NCI-H1092 (cell line): ENCODE results near the gene CYP11A1.

ENCODE experiments used
- DNase-seq: peaks from one replicate; lab custom pipeline; 2025; lab: John Stamatoyannopoulos, UW

The CYP11A1 gene

GRCh38 chr15:74367296-74367854 lies at the start of gene CYP11A1:
CYP11A1 (minus strand) TSS chr15:74367646; CDS start chr15:74367585, 61 bp downstream.
- DNase-seq: no peak

DNA sequence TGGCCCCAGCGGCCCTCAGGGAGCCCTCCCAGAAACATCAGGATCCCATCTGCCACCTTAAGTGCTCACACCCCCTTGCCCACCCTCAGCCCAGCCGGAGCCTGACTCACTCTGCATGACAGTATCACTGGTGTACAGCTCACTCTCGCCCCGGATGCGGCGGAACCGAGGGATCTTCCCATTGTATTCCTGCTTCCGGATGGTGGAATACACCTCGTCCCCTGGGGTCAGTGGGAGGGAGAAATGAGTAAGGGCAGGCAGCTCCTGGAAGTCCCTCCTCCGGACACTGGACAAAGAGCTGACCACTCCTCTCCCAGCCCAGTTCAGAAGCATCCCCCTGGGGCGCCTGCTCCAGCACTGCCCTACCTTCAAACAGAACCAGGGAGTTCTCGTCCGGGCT lies 49.8 kb upstream of the CYP11A1 start:
- no peak for DNase-seq

GRCh38 chr15:74415966-74416916 lies 48.8 kb upstream of the CYP11A1 start:
- DNase-seq: no peak

- DNase-seq: no peak
Measured at GRCh38 chr15:74414603-74415338, 47.3 kb upstream of the CYP11A1 start.

DNA sequence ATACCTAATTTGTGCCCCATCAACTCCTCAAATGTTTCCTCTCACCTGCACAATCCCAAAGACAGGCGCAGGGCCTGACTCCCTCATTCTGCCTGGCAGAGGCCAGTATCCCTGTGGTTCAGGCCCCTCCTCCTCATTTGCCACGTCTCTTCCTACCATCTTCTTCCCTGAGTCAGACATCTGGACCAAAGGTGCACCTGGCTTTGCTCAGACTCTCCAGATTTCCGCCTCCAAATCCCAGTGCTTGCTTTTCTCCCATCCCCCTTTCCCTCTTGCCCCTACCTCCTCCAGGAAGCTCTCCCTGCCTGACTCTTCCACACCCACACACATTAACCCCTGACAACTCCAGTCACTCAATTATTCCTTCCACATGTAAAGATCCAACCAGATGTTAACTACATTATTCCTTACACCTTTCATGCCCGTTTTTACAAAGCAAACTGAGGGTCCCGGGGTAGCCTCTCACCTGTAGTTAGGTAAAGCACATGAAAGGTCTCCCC lies 46.7 kb upstream of the CYP11A1 start:
- no peak for DNase-seq

- DNase-seq: no peak
Measured at GRCh38 chr15:74413350-74414080, 46.1 kb upstream of the CYP11A1 start.

DNA sequence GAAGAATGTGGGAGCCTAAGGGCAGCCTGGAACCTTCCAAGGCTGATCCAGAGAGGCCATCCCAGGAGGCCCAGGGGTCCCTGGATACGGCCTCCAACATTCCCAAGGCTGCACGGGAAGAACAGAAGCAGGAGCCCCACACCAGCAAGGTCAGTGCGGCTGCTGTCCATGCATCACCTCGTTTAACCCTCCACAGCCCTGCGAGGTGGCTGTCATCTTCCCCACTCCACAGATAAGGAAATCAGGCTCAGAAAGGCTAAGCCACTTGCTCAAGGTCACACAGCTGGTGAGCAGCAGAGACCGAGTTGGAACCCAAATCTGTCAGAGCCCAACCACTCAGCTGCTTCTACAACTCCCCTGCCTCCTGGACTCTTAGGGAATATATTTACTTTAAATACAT lies 44.7 kb upstream of the CYP11A1 start:
- no peak for DNase-seq

GRCh38 chr15:74411686-74412085 lies 44.2 kb upstream of the CYP11A1 start:
- no peak for DNase-seq

DNA sequence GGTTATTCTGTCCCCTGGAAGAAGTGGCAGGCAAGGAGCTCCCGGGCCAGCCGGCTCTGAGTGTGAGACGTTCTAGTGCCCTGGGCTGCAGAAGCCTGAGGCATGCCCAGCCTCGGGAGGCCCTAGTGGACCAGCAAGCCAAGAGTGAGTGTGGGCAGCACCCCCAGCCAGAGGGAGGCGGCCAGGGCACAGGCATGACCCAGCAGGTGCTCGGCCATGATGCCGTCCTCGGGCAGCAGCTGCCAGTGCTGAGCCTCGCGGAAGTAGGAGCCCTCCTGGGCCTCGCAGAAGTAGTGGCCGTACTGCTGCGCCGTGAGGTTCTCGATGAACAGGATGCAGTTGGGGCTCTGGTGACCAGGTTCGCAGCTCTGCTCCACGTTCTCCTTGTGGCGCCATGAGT lies 43.1 kb upstream of the CYP11A1 start:
- DNase-seq: no peak

DNA sequence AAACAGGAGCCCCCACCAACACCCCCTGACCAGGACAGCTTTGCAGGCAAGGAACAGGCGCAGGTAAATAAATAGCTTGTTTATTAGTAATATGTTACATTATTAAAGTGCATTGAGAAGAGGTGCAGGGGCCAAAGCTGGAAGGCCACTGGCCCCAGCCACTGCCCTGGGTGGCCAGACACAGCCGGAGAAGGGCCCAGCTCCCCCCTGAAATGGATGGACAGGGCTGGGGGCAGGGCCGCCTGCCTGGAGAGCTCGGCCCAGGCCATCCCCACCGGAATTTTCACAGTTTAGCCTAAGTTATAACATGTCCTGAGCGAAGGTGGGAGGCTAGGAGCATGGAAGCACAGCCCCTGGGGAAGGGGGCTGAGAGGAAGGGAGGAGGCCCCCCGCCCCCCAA lies 41.8 kb upstream of the CYP11A1 start:
- DNase-seq: no peak

- DNase-seq: no peak
Measured at GRCh38 chr15:74408815-74409214, 41.4 kb upstream of the CYP11A1 start.

DNA sequence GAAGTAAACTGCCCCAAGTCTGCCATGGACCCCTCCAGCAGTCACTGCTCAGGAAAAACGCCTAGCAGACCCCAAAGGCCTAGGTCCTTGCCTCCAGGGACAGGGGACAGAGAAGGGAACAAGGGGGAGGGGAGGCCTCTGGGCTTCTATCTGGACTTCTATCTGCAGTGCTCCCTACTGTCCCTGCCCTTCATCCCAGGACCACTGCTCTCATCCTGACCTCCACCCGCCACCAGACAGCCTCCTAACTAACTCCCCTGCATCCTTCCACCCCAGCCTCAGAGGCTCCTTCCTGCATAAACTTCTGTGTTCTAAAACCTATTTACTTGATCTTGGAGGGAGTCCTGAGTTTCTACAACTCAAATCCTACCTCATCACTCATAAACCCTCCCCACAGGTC lies 40.9 kb upstream of the CYP11A1 start:
- no peak for DNase-seq

DNA sequence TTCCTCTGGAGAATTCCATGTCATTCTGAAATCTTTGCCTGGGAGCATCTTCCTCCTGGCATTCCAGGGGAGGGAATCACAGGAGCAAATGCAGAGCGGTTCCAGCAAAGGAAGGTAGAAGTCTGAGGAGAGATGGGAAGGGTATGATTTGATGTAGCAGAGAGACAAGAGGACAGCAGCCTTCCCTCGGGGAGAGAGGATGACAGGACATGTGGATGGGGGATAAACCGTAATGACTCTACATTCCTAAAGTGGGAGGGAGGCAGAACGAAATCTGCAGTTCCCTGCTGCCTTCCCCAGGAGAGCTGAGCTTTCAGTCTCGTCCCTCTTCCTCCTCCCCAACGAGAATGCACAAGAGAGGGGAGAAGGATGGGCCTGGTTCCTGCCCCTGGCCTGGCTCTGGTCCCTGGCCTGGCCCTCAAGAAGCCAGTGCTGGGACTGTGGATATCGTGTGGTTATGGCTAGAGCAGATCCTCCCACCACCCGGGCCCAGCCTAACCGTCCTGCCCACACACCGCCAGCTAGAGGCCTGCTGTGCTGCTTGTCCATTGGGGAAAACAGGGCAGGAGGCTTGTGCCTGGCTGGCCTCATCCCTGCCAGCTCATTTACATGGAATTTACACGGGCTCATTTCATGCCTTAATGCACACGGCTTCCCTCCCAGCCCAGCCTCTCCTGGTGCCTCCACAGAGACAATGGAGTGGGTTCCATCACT lies 39.7 kb upstream of the CYP11A1 start:
- DNase-seq: no peak

DNA sequence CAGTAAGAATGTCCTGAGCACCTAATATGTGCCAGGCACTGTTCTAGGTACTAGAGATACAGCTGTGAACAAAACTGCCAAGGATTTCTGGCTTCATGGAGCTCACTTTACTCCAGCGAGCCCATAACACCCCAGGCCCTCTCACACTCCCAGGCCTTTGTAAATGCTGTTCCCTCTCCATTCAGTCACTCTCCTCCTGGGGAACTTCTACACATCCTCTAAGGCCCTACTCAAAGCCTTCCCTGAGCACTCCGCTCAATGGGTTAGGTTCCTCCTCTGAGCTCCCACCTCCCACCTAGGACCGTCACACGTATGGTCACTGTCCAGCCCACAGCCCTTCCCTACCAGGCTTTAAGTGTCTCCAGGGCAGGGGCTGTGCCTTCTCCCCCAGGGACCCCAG lies 39.1 kb upstream of the CYP11A1 start:
- no peak for DNase-seq

DNA sequence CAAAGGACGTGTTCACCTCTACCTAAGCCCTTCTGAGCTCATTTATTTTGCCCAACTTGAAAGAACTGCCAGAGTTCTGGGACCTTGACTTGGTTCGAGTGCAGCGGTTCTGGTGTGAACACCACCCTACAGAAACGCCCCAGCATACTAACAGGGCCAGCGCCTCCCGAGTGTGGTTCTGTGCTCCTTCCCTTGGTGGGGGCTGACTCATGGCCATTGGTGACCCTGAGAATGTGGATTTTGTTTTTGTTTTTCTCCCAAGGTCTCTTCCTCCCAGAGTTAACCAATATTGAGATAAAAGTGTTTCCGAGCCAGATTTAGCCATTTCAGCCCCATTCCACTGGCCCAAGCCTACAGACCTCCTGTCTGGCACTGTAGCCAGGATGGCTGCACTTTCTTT lies 38.4 kb upstream of the CYP11A1 start:
- DNase-seq: no peak

DNA sequence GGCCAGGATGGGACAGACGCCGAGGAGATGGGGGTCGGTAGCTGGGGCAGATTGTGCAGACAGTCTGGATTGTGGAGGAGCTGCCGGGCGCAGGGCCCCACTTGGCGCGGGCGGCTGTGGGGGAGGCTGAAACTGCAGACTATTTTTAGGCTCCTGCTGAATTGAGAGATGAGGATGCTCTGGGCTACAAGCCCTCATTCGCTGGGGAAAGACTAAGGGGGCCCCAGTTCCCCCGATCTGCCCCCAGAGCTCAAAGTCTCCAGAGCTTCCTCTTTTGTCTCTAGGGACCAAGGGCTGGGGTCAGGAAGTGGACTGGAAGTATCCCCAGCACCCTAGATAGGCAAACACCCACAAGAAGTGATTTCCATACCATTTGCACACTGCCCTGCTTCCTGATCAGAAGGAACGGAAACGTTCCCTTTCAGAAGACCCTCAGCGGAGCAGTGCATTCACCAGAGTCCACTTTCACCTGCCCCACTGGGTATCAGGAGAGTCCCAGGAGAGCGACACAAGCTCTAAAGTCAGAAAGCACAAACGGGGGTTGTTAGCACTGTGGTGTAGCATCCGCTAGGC lies 36.6 kb upstream of the CYP11A1 start:
- no peak for DNase-seq

GRCh38 chr15:74403588-74403919 lies 36.1 kb upstream of the CYP11A1 start:
- DNase-seq: no peak

GRCh38 chr15:74402873-74403587 lies 35.6 kb upstream of the CYP11A1 start:
- DNase-seq: no peak

- DNase-seq: no peak
Measured at GRCh38 chr15:74402337-74402841, 34.9 kb upstream of the CYP11A1 start.
